ENCODE results near the gene DPYD. TPM values are rescaled to one million over a fixed set of nuclear protein-coding genes. Genes with fewer than 3 reads are reported as not detected.

DPYD gene
- total RNA-seq, 1 experiment from 2014 or later = 12.8 TPM

GRCh38 chr1:97044159-97044760 lies 876.6 kb downstream of the DPYD start:
- no TSS peak for BruUV-seq (replicated peaks)
- intact Hi-C loops (cut with micrococcal nuclease) = no loop called here
- no peaks in the 10 kb centered on the region for H3K4me1 ChIP-seq (ENCODE audit: insufficient read depth, low read length)
- H3K27me3 ChIP-seq (ENCODE audit: low read length) = no peaks in the 10 kb centered on the region
- H2AFZ ChIP-seq (ENCODE audit: low read length) = no peak overlapping the region
- no peak for DNase-seq
- no peaks in the 10 kb centered on the region for H4K20me1 ChIP-seq (ENCODE audit: low read length)
- H3K9me3 ChIP-seq (ENCODE audit: low read length) = peaks cover under 1% of the 10 kb centered on the region; the same call in 1 of the 2 replicates
- no peak overlapping the region for H3K9ac ChIP-seq (ENCODE audit: low read length)
- H3F3A ChIP-seq (ENCODE audit: low read length, unreplicated experiment) = no peaks in the 10 kb centered on the region
- no peak for TF ChIP-seq EZH2 (IDR thresholded peaks at IDR 0.05; ENCODE audit: low read length, unreplicated experiment)
- no peak for TF ChIP-seq EZH2phosphoT487 (IDR thresholded peaks at IDR 0.05; ENCODE audit: borderline replicate concordance, low read length)
- TF ChIP-seq CTCF (conservative IDR thresholded peaks at IDR 0.05; ENCODE audit: low read depth, low read length) = no peak
- no peak overlapping the region for H3K27ac ChIP-seq (ENCODE audit: low read length)
- no peaks in the 10 kb centered on the region for H3K79me2 ChIP-seq (ENCODE audit: low read length)
- H3K9me2 ChIP-seq (replicated peaks; ENCODE audit: low read length) = no peaks in the 10 kb centered on the region; the same call in 1 of the 2 replicates
- ChIA-PET POLR2A (ENCODE audit: unreplicated experiment) (no interaction called here), CTCF (no interaction called here)
- no peak overlapping the region for H3K4me2 ChIP-seq (ENCODE audit: low read length)
- no peaks in the 10 kb centered on the region for H3K36me3 ChIP-seq (ENCODE audit: low read depth, low read length)
- H3K4me3 ChIP-seq (ENCODE audit: low read length) = no peak overlapping the region
- no peak for ATAC-seq

DNA sequence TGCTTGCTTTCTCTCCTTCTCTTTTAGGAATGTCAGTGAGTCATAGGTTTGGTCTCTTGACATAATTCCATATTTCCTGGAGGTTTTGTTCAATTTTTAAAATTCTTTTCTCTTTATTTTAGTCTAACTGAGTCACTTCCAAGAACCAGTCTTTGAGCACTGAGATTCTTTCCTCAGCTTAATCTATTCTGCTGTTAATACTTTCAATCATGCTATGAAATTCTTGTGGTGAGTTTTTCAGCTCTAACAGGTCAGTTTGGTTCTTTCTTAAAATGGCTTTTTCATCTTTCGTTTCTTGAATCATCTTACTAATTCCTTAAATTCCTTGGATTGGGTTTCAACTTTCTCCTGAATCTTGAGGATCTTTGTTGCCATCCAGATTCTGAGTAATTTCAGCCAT lies 878.3 kb downstream of the DPYD start:
- ChIA-PET CTCF (no interaction called here), POLR2A (ENCODE audit: unreplicated experiment) (no interaction called here)
- Histone ChIP-seq H3F3A (ENCODE audit: low read length, unreplicated experiment) (no peaks in the 10 kb centered on the region), H3K4me1 (ENCODE audit: insufficient read depth, low read length) (no peaks in the 10 kb centered on the region), H3K27ac (ENCODE audit: low read length) (no peak overlapping the region), H4K20me1 (ENCODE audit: low read length) (no peaks in the 10 kb centered on the region), H3K4me2 (ENCODE audit: low read length) (no peak overlapping the region), H3K9me2 (replicated peaks; ENCODE audit: low read length) (no peaks in the 10 kb centered on the region; the same call in 1 of the 2 replicates), H3K4me3 (ENCODE audit: low read length) (no peak overlapping the region), H3K27me3 (ENCODE audit: low read length) (no peaks in the 10 kb centered on the region), H2AFZ (ENCODE audit: low read length) (no peak overlapping the region), H3K36me3 (ENCODE audit: low read depth, low read length) (no peaks in the 10 kb centered on the region), H3K9me3 (ENCODE audit: low read length) (peaks cover 3% of the 10 kb centered on the region; the same call in 1 of the 2 replicates), H3K79me2 (ENCODE audit: low read length) (no peaks in the 10 kb centered on the region), H3K9ac (ENCODE audit: low read length) (no peak overlapping the region)
- ATAC-seq (no peak), DNase-seq (no peak)
- BruUV-seq (replicated peaks) = no TSS peak
- TF ChIP-seq EZH2phosphoT487 (IDR thresholded peaks at IDR 0.05; ENCODE audit: borderline replicate concordance, low read length) (no peak), CTCF (conservative IDR thresholded peaks at IDR 0.05; ENCODE audit: low read depth, low read length) (no peak), EZH2 (IDR thresholded peaks at IDR 0.05; ENCODE audit: low read length, unreplicated experiment) (no peak)
- intact Hi-C loops (cut with micrococcal nuclease) = no loop called here

GRCh38 chr1:97041026-97041425 lies 879.8 kb downstream of the DPYD start:
- Histone ChIP-seq H3K27me3 (ENCODE audit: low read length) (no peaks in the 10 kb centered on the region), H3K4me1 (ENCODE audit: insufficient read depth, low read length) (no peaks in the 10 kb centered on the region), H3K4me2 (ENCODE audit: low read length) (no peak overlapping the region), H3K27ac (ENCODE audit: low read length) (no peak overlapping the region), H3K79me2 (ENCODE audit: low read length) (no peaks in the 10 kb centered on the region), H3F3A (ENCODE audit: low read length, unreplicated experiment) (no peaks in the 10 kb centered on the region), H3K9me2 (replicated peaks; ENCODE audit: low read length) (no peaks in the 10 kb centered on the region; the same call in 1 of the 2 replicates), H3K9ac (ENCODE audit: low read length) (no peak overlapping the region), H3K9me3 (ENCODE audit: low read length) (peaks cover 3% of the 10 kb centered on the region; the same call in 1 of the 2 replicates), H2AFZ (ENCODE audit: low read length) (no peak overlapping the region), H4K20me1 (ENCODE audit: low read length) (no peaks in the 10 kb centered on the region), H3K36me3 (ENCODE audit: low read depth, low read length) (no peaks in the 10 kb centered on the region), H3K4me3 (ENCODE audit: low read length) (no peak overlapping the region)
- DNase-seq = no peak
- ChIA-PET CTCF (no interaction called here), POLR2A (ENCODE audit: unreplicated experiment) (no interaction called here)
- ATAC-seq = no peak
- intact Hi-C loops (cut with micrococcal nuclease) = no loop called here
- no peak for TF ChIP-seq EZH2phosphoT487 (IDR thresholded peaks at IDR 0.05; ENCODE audit: borderline replicate concordance, low read length)
- no peak for TF ChIP-seq EZH2 (IDR thresholded peaks at IDR 0.05; ENCODE audit: low read length, unreplicated experiment)
- TF ChIP-seq CTCF (conservative IDR thresholded peaks at IDR 0.05; ENCODE audit: low read depth, low read length) = no peak
- BruUV-seq (replicated peaks) = no TSS peak

All from PC-3 (cell line).